GM19372 (cell line): ENCODE data around the gene PDZD2.
"Not testable (repeated sequence)": the region's sequence is repeated elsewhere in the genome, so short reads cannot be mapped to it uniquely, and the experiment has no call there.

ENCODE experiments used
- ATAC-seq: cut with Tn5 transposase; IDR thresholded peaks from one replicate; pipeline ENCODE4 v1.9.1; 2021; ENCODE audit warnings: mild to moderate bottlenecking, low read depth, moderate library complexity; ENCODE audit not compliant: unreplicated experiment

The PDZD2 gene

DNA sequence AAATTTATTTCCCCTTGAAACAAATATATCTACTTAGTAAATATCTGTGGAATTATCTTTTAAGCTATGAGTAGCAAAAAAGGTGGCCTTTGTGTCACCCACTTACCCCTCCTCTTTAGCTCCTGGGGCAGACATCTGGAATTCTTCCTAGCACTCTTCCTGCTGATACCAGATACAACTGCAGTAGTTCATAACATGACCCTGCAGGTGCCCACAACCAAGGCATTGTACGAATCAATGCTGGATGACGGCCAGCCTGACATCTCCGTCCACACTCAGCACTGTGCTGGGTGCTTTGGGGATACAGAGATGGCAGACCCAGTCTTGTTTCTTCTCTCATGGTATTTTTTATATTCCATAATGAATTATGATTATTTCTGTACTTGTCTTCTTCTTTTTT lies 382.8 kb downstream of the PDZD2 start:
- no peak for ATAC-seq

DNA sequence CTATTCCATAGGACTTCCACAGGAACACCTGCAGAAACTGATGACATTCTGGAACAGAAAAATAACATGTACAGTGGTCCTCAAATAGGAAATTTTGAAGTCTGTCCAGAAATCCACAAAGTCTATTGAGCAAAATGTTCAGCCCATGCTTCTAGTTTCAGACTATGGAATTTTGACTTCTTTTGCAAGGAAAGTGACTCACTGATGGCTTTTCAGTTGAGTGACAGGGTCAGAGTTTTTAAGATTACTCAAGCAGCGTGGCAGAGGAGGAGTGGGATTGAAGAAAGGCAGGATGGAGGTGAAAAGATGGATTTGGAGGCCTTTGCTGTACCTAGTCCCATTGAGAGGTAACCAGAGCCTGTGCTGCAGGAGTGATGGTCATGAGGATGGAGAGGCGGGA lies 383.7 kb downstream of the PDZD2 start:
- no peak for ATAC-seq

DNA sequence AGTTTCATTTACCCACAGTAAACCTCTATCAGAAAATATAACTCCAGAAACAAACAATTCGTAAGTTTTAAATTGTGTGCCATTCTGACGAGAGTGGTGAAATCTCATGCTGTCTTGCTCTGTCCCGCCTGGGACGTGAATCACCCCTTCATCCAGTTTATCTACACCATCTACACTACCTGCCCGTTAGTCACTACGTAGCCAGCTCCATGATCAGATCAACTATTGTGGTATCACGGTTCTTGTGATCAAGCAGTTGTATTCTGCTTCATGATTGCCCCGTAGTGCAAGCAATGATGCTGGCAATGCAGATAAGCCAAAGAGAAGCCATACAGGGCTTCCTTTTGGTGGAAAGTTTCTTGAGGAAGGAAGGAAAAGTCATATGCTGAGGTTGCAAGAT lies 384.9 kb downstream of the PDZD2 start:
- ATAC-seq: no peak

- no peak for ATAC-seq
Observed at GRCh38 chr5:32024751-32025150, 385.8 kb downstream of the PDZD2 start.

DNA sequence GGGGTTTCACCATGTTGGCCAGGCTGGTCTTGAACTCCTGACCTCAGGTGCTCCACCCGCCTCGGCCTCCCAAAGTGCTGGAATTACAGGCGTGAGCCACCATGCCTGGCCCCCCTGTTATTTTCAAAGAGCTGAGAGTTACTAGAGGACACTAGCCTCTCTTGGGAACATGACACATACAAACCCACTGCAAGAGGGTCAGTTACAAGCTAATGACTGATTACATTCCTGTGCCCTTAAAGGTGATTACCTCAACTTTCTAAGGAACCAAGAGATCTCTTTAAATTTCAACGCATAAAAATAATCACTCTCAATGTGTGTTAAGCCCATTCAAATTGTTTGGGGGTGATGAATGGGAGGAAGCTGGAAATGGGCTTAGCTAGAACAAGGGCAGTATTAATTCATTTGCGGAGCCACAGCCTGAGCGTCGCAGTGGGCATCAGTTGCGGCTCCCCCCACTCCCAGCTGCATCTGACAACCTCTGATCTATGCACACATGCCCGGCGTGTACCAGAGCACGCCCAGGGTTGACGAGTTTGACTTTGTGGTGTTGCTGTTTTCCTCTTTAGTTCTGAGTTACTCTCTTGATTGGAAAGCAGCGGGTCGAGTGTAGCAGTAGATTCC lies 388.3 kb downstream of the PDZD2 start:
- ATAC-seq: no peak

DNA sequence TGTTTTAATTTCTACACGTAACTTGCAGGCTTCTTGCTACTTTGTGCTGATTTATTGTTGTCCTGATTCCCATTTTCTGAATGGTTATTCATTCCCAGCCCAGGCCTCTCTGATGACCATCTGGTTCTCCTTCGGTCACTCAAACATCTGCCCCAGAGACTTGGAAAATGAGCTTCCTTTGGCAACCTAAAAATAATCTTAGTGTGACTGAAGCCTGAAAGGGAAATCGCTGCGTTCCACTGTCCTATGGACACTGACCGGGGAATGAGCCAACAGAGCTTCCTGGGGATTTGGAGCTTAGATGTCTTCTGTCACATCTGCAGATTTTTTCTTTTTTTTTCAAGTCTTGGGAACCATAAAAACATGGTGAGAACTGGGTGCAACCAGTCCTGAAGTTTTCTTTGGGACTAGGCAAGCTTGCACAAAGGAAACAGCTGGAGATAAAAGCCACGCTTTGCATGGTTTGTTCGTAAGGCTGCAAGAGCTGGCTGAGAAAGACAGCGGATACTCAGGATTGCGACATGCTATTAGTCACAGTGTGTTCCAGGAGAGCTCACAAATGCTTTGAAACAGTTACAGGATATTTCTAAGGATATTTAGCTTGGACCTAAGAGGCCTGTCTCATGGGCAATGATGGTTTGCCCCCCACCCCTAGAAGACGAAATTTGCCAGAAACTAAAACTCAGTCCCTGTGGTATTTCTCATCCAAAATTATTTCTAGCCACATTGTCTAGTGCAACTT lies 389.0 kb downstream of the PDZD2 start:
- no peak for ATAC-seq

GRCh38 chr5:32029261-32029660 lies 390.3 kb downstream of the PDZD2 start:
- ATAC-seq: no peak

DNA sequence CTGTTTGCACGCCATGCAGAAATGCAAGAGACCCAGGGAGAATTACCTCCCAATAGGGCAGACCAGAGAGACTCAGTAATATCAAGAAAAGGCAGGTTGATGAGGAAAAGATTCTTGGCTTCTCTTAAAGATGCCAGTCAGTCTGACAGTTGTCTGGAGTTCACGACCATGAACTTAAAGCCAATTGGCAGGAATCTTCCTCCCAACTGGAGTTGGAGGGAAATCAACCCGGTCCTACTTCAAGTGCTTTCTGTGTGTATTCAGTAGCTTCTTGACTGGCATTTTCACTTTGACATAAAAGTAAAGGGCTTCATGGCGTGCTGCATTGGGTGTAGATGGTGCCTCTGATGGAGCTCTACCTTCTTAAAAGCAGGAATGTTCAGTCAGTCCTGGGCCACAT lies 390.9 kb downstream of the PDZD2 start:
- no peak for ATAC-seq

- ATAC-seq: no peak
Observed at GRCh38 chr5:32030222-32030621, 391.3 kb downstream of the PDZD2 start.

- no peak for ATAC-seq
Observed at GRCh38 chr5:32030686-32031085, 391.8 kb downstream of the PDZD2 start.

DNA sequence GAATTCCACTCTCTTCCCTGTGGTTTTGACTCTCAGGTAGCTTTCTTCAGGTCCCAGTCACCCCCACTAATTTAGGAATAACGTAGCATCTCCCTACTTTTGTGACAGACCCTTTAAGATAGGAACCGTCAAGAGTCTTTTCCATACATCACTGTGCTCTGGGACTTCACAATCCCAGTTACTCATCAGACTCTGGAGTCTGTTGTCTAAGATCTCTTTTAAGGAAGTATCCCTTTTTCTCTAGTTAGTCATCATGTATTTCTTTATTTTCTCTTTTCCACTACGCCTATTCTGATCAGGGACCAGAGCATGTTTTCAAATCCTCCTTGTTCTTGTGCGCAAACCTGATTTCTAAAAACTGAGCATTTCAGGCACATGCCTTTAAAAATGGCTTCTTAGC lies 392.2 kb downstream of the PDZD2 start:
- ATAC-seq: no peak

- no peak for ATAC-seq
Observed at GRCh38 chr5:32038523-32038922, 399.6 kb downstream of the PDZD2 start.

GRCh38 chr5:32039133-32039532 lies 400.2 kb downstream of the PDZD2 start:
- ATAC-seq: not testable (repeated sequence)

DNA sequence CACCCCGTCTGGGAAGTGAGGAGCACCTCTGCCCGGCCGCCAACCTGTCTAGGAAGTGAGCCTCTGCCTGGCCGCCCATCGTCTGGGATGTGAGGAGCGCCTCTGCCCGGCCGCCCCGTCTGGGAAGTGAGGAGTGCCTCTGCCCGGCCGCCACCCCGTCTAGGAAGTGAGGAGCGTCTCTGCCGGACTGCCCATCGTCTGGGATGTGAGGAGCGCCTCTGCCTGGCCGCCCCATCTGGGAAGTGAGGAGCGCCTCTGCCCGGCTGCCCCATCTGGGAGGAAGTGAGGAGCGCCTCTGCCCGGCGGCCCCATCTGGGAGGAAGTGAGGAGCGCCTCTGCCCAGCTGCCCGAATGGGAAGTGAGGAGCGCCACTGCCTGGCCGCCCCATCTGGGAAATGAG lies 400.7 kb downstream of the PDZD2 start:
- not testable (repeated sequence) for ATAC-seq

GRCh38 chr5:32040181-32040695 lies 401.3 kb downstream of the PDZD2 start:
- not testable (repeated sequence) for ATAC-seq

GRCh38 chr5:32042551-32042961 lies 403.6 kb downstream of the PDZD2 start:
- ATAC-seq: no peak

DNA sequence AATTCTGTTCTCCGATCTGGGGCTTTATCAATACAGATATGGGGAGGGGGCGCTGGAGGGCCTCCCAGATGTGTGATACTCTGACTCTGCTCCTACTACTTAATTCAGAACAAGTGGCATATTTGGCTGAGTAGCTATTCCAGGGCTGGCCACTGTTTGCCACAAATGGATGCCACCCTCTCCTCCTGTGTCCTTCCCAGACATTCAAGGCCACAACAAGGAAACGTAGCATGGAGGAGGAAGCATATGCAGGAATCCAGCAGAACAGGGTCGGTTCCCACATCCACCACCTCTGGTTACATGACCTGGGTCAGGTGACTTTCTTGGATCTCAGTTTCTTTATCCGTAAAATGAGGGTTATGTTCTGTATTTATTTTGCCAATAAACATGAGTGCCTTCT lies 404.2 kb downstream of the PDZD2 start:
- ATAC-seq: no peak

DNA sequence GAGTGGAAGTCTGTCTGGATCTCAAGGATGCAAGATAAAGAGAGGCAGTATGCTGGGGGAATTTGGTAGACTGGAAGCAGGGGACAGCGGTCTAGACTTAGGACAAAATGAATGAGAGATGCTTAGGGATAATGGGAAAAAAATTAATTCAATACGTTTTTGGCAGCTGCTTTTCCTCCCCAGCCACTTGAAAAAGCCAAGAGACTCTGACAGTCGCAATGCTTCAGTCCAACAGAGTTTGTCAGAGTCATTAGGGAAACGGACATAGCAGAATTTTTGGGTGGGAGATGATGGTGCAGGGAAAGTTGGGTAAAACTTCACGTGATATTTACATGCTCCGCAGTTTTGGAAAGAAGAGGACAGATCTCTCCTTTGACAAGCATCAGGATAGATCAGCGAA lies 405.5 kb downstream of the PDZD2 start:
- ATAC-seq: no peak

DNA sequence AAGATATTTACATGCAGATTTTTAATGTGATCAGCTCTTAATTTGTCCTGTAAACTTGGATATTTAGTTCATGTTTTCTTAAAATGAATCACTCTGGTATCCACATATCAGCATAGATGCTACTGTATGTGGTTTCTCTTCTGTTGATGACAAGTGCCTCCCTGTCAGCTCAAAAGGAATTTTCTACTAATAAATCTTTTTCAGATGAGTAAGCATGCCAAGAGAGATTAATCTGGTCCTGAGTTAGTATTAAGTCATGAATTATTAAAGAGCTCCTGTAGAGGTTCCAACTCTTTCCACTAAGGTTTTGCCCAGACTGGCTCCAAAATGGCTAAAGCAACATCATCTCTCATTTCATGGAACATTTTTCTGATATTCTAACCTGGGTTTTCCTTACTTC lies 406.0 kb downstream of the PDZD2 start:
- ATAC-seq: no peak

- ATAC-seq: no peak
Observed at GRCh38 chr5:32047056-32047455, 408.1 kb downstream of the PDZD2 start.

GRCh38 chr5:32051796-32052195 lies 412.9 kb downstream of the PDZD2 start:
- no peak for ATAC-seq
